ENCODE data around the gene MYCBPAP. TPM values are rescaled to one million over a fixed set of nuclear protein-coding genes. Genes with fewer than 3 reads are reported as not detected.

MYCBPAP gene
- total RNA-seq, 4 donors from 2014 or later, result 0.38 TPM; not detected in 3

DNA sequence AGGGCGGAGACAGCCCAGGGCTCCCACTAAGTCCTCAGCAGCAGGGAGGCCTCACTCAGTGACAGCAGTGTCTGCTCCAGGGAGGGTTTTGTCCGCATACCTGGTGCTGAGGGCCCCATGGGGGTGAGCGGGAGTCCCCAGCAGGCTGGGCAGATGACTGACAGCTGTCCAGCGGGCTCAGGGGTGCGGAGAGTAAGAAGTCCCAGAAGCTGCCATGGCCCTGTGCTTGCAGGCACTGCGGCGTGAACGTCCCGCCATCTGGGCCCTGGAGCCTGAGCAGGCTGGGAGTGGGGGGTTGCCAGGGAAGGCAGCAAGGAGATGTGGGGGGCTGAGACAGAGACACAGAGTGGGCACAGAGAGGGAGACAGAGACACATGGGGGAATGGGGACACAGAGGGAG is 72.4 kb downstream of the MYCBPAP start:
- TF ChIP-seq, protein P1, sequence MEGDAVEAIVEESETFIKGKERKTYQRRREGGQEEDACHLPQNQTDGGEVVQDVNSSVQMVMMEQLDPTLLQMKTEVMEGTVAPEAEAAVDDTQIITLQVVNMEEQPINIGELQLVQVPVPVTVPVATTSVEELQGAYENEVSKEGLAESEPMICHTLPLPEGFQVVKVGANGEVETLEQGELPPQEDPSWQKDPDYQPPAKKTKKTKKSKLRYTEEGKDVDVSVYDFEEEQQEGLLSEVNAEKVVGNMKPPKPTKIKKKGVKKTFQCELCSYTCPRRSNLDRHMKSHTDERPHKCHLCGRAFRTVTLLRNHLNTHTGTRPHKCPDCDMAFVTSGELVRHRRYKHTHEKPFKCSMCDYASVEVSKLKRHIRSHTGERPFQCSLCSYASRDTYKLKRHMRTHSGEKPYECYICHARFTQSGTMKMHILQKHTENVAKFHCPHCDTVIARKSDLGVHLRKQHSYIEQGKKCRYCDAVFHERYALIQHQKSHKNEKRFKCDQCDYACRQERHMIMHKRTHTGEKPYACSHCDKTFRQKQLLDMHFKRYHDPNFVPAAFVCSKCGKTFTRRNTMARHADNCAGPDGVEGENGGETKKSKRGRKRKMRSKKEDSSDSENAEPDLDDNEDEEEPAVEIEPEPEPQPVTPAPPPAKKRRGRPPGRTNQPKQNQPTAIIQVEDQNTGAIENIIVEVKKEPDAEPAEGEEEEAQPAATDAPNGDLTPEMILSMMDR (IDR thresholded peaks at IDR 0.05), result no peak
- TF ChIP-seq POLR2A (IDR thresholded peaks at IDR 0.05), result no peak
- no CpG with 5 or more reads among the region's 9 CpGs for WGBS, 2 donors
- intact Hi-C loops (cut with DNase I), result no loop called here
- Histone ChIP-seq H3K27me3 (peaks cover 0 to 30% (median 0%) of the 10 kb centered on the region in 4 donors), H3K4me1 (no peaks in the 10 kb centered on the region), H3K27ac (no peak overlapping the region), H3K36me3 (no peaks in the 10 kb centered on the region), H3K9me3 (no peaks in the 10 kb centered on the region), H3K4me3 (no peak overlapping the region)
- no peak for DNase-seq

Other genes with a start within 250 kb of the MYCBPAP start
- gene TMEM92, start 234.0 kb upstream of the MYCBPAP start, total RNA-seq, result under 1 TPM in 2 of 4 donors, not detected in 2; 0.12 to 0.76 TPM
- gene XYLT2, start 162.3 kb upstream of the MYCBPAP start, total RNA-seq, result 10 to 100 TPM; 10.0 to 17.5 (median 13.5) TPM
- gene MRPL27, start 135.3 kb upstream of the MYCBPAP start, total RNA-seq, result 10 to 100 TPM; 58.0 to 77.7 (median 74.5) TPM
- 1 to 10 TPM in 2 of 4 donors, under 1 TPM in 2; 0.57 to 2.7 (median 1.1) TPM for gene EME1, start 135.2 kb upstream of the MYCBPAP start, total RNA-seq
- gene LRRC59, start 110.9 kb upstream of the MYCBPAP start, total RNA-seq, result 100 to 1,000 TPM in 1 of 4 donors, 10 to 100 TPM in 3; 63.4 to 136 (median 77.9) TPM
- gene ACSF2, start 82.2 kb upstream of the MYCBPAP start, total RNA-seq, result 10 to 100 TPM in 3 of 4 donors, 1 to 10 TPM in 1; 7.0 to 26.3 (median 19.0) TPM
- under 1 TPM in 2 of 4 donors, not detected in 2; 0.19 to 0.80 TPM for gene CHAD, start 39.6 kb upstream of the MYCBPAP start, total RNA-seq
- gene RSAD1, start 29.6 kb upstream of the MYCBPAP start, total RNA-seq, result 10 to 100 TPM in 3 of 4 donors, 1 to 10 TPM in 1; 9.1 to 19.3 (median 14.2) TPM
- gene EPN3, start 24.3 kb downstream of the MYCBPAP start, total RNA-seq, result 100 to 1,000 TPM in 1 of 4 donors, 10 to 100 TPM in 3; 24.5 to 111 (median 51.8) TPM
- 10 to 100 TPM; 34.1 to 67.3 (median 38.1) TPM for gene SPATA20, start 38.7 kb downstream of the MYCBPAP start, total RNA-seq
- under 1 TPM in 3 of 4 donors, not detected in 1; 0.11 to 0.38 (median 0.13) TPM for gene CACNA1G, start 52.3 kb downstream of the MYCBPAP start, total RNA-seq
- 10 to 100 TPM; 19.6 to 93.7 (median 34.1) TPM for gene ABCC3, start 126.4 kb downstream of the MYCBPAP start, total RNA-seq
- gene ANKRD40, start 199.5 kb downstream of the MYCBPAP start, total RNA-seq, result 10 to 100 TPM; 10.7 to 34.9 (median 17.9) TPM
- 10 to 100 TPM; 18.0 to 95.2 (median 31.5) TPM for gene LUC7L3, start 211.2 kb downstream of the MYCBPAP start, total RNA-seq